Measurements from ENCODE around the gene TAF8. TPM values are rescaled to one million over a fixed set of nuclear protein-coding genes. Genes with fewer than 3 reads are reported as not detected.

The TAF8 gene
- total RNA-seq, 1 donor, result 16.3 TPM

DNA sequence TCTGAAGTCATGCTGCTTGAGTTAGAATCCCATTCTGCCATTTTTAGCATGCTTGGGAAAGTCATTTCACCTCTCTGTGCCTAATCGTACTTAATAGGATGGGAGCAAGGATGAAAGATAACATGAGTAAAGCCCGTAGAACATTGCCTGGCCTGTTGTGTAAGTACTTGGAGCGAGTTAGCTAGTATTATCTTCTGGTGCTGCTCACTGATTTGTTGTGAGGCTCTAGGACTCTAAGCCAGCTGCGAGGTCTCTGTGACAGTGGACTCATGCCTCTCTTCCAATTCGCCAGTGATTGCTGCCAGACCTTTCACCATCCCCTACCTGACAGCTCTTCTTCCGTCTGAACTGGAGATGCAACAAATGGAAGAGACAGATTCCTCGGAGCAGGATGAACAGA lies 17.8 kb downstream of the TAF8 start:
- Histone ChIP-seq H2AFZ (ENCODE audit: low read length) (no peak overlapping the region), H3K36me3 (ENCODE audit: insufficient read depth, low read length) (peaks cover 42% of the 10 kb centered on the region), H3K4me1 (ENCODE audit: insufficient read depth, low read length) (no peaks in the 10 kb centered on the region), H3K79me2 (ENCODE audit: insufficient read depth, low read length) (no peaks in the 10 kb centered on the region), H3K27me3 (ENCODE audit: insufficient read depth, low read length) (no peaks in the 10 kb centered on the region), H3K4me3 (ENCODE audit: insufficient read depth, low read length) (no peak overlapping the region), H3K4me2 (ENCODE audit: insufficient read depth, low read length) (no peak overlapping the region), H3K27ac (ENCODE audit: low read depth, low read length) (no peak overlapping the region), H3K9me3 (ENCODE audit: low read depth, low read length) (no peaks in the 10 kb centered on the region), H4K20me1 (ENCODE audit: insufficient read depth, low read length) (no peaks in the 10 kb centered on the region)
- DNase-seq (ENCODE audit: insufficient read length, low spot score, missing footprints), result no peak
- TF ChIP-seq, protein P1, sequence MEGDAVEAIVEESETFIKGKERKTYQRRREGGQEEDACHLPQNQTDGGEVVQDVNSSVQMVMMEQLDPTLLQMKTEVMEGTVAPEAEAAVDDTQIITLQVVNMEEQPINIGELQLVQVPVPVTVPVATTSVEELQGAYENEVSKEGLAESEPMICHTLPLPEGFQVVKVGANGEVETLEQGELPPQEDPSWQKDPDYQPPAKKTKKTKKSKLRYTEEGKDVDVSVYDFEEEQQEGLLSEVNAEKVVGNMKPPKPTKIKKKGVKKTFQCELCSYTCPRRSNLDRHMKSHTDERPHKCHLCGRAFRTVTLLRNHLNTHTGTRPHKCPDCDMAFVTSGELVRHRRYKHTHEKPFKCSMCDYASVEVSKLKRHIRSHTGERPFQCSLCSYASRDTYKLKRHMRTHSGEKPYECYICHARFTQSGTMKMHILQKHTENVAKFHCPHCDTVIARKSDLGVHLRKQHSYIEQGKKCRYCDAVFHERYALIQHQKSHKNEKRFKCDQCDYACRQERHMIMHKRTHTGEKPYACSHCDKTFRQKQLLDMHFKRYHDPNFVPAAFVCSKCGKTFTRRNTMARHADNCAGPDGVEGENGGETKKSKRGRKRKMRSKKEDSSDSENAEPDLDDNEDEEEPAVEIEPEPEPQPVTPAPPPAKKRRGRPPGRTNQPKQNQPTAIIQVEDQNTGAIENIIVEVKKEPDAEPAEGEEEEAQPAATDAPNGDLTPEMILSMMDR (IDR thresholded peaks at IDR 0.05; ENCODE audit: extremely low read depth, low read depth, low read length), result no peak

DNA sequence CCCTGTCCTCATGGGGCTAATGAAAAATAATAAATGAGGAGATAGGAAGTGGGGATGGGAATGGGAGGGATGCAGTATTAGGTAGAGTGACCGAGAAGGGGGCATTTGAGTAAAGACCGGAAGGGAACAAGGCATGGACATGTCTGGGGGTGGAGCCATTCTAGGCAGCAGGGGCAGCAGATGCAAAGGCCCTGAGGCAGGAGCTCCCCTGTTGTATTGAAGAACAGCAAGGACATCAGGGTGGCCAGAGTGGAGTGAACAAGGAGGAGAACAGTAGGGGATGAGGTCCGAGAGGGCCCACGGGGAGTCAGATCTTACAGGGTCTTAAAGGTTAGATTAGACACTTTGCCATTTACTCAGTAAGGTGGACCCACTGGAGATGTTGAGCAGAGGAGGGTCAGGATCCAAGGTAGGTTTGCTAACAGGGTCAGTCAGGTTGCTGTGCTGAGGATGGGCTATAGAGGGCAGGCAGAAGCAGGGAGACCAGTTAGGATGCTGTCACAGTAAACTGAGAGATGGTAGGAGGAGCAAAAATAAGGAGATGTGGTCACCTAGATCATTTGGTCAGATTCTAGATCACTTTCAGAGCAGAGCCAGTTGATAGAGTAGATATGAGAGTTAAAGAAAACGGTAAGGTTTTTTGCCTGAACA lies 18.7 kb downstream of the TAF8 start:
- no peaks in the 10 kb centered on the region for H3K9me3 ChIP-seq (ENCODE audit: low read depth, low read length)
- H3K4me1 ChIP-seq (ENCODE audit: insufficient read depth, low read length), result no peaks in the 10 kb centered on the region
- H4K20me1 ChIP-seq (ENCODE audit: insufficient read depth, low read length), result no peaks in the 10 kb centered on the region
- TF ChIP-seq, protein P1 (IDR thresholded peaks at IDR 0.05; ENCODE audit: extremely low read depth, low read depth, low read length), result no peak
- H3K79me2 ChIP-seq (ENCODE audit: insufficient read depth, low read length), result no peaks in the 10 kb centered on the region
- no peak overlapping the region for H2AFZ ChIP-seq (ENCODE audit: low read length)
- no peak for DNase-seq (ENCODE audit: insufficient read length, low spot score, missing footprints)
- no peaks in the 10 kb centered on the region for H3K27me3 ChIP-seq (ENCODE audit: insufficient read depth, low read length)
- no peak overlapping the region for H3K27ac ChIP-seq (ENCODE audit: low read depth, low read length)
- peaks cover 40% of the 10 kb centered on the region for H3K36me3 ChIP-seq (ENCODE audit: insufficient read depth, low read length)
- H3K4me3 ChIP-seq (ENCODE audit: insufficient read depth, low read length), result no peak overlapping the region
- H3K4me2 ChIP-seq (ENCODE audit: insufficient read depth, low read length), result no peak overlapping the region

DNA sequence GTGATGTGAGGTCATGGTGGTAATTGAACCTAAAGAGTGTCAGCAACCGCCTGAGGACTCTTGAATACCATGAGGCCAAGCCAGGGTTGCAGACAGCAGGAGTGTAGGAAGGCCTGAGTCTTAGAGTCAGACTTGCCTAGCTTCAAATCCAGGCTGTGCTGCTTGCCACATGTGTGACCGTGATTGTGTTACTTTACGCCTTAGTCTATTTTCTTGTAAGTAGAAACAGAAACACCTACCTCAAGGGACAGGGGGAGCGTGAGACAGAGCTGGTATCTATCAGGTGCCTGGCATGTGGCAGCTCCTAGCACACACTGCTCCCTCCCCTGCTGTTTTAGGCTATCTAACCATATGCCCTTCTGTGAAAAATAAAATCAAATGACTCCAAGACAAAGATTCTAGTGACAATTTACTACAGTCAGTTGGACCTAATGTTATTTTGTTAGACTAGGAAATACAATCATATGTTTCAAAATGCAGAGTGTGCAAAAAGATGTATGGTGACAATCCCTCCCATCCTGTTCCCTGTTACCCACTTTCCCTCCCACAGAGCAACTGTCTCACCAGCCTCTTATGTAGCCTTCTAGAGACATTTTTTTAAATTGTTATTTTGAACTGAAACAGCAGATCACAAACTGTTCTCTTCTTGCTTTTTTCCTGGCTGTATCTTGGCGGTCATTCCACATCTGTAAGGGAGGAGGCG lies 21.7 kb downstream of the TAF8 start:
- H4K20me1 ChIP-seq (ENCODE audit: insufficient read depth, low read length), result no peaks in the 10 kb centered on the region
- no peak for DNase-seq (ENCODE audit: insufficient read length, low spot score, missing footprints)
- H3K36me3 ChIP-seq (ENCODE audit: insufficient read depth, low read length), result peaks cover 37% of the 10 kb centered on the region
- no peaks in the 10 kb centered on the region for H3K27me3 ChIP-seq (ENCODE audit: insufficient read depth, low read length)
- H3K4me1 ChIP-seq (ENCODE audit: insufficient read depth, low read length), result no peaks in the 10 kb centered on the region
- no peak overlapping the region for H3K27ac ChIP-seq (ENCODE audit: low read depth, low read length)
- TF ChIP-seq, protein P1 (IDR thresholded peaks at IDR 0.05; ENCODE audit: extremely low read depth, low read depth, low read length), result no peak
- H3K4me2 ChIP-seq (ENCODE audit: insufficient read depth, low read length), result no peak overlapping the region
- no peak overlapping the region for H3K4me3 ChIP-seq (ENCODE audit: insufficient read depth, low read length)
- H3K9me3 ChIP-seq (ENCODE audit: low read depth, low read length), result no peaks in the 10 kb centered on the region
- no peak overlapping the region for H2AFZ ChIP-seq (ENCODE audit: low read length)
- no peaks in the 10 kb centered on the region for H3K79me2 ChIP-seq (ENCODE audit: insufficient read depth, low read length)

DNA sequence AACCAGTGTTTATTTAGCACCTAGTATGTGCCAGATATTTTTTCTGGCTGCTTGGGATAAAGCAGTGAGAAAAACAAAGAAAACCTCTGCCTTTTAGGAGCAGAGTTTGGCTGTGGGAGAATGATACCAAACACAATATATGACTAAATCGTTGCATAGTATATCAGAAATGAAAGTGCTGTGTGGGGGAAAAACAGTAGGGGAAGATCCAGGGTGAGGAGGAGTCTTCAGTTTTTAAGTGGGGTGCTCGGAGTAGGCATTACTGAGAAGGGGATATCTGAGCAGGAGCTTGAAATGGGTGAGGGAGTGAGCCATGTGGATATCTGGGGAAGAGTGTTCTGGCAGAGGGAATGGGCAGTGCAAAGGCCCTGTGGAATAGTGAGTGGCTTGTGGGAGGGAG lies 23.0 kb downstream of the TAF8 start:
- no peak overlapping the region for H3K4me2 ChIP-seq (ENCODE audit: insufficient read depth, low read length)
- H3K79me2 ChIP-seq (ENCODE audit: insufficient read depth, low read length), result no peaks in the 10 kb centered on the region
- TF ChIP-seq, protein P1 (IDR thresholded peaks at IDR 0.05; ENCODE audit: extremely low read depth, low read depth, low read length), result no peak
- no peak overlapping the region for H3K4me3 ChIP-seq (ENCODE audit: insufficient read depth, low read length)
- H3K4me1 ChIP-seq (ENCODE audit: insufficient read depth, low read length), result no peaks in the 10 kb centered on the region
- H4K20me1 ChIP-seq (ENCODE audit: insufficient read depth, low read length), result no peaks in the 10 kb centered on the region
- DNase-seq (ENCODE audit: insufficient read length, low spot score, missing footprints), result no peak
- no peak overlapping the region for H2AFZ ChIP-seq (ENCODE audit: low read length)
- peaks cover 35% of the 10 kb centered on the region for H3K36me3 ChIP-seq (ENCODE audit: insufficient read depth, low read length)
- H3K27ac ChIP-seq (ENCODE audit: low read depth, low read length), result no peak overlapping the region
- no peaks in the 10 kb centered on the region for H3K27me3 ChIP-seq (ENCODE audit: insufficient read depth, low read length)
- no peaks in the 10 kb centered on the region for H3K9me3 ChIP-seq (ENCODE audit: low read depth, low read length)
